ENCODE data around the gene TMEM263.
A peak's percentile ranks its signal among the peaks of the same experiment; 100 is the strongest.
"Not testable (repeated sequence)": the region's sequence is repeated elsewhere in the genome, so short reads cannot be mapped to it uniquely, and the experiment has no call there.

TMEM263 gene

GRCh38 chr12:106986625-106987389 lies 31.1 kb downstream of the TMEM263 start, which contains the start of gene MTERF2:
TSS of gene MTERF2 (minus strand) at chr12:106987146. CDS start at chr12:106978714, 8,432 bp downstream.
- DNase-seq (ENCODE audit: low spot score): peak; percentile 98

GRCh38 chr12:106987846-106988245 lies 32.1 kb downstream of the TMEM263 start:
- no peak for DNase-seq (ENCODE audit: low spot score)

GRCh38 chr12:106994579-106995220 lies 39.0 kb downstream of the TMEM263 start:
- DNase-seq (ENCODE audit: low spot score): no peak

GRCh38 chr12:106996102-106996501 lies 40.4 kb downstream of the TMEM263 start:
- DNase-seq (ENCODE audit: low spot score): not testable (repeated sequence)

GRCh38 chr12:106997916-106998315 lies 42.2 kb downstream of the TMEM263 start:
- no peak for DNase-seq (ENCODE audit: low spot score)

- peak; percentile 73 for DNase-seq (ENCODE audit: low spot score)
These were observed 43.7 kb downstream of the TMEM263 start for GRCh38 chr12:106999446-106999845.

GRCh38 chr12:107002665-107003064 lies 47.0 kb downstream of the TMEM263 start:
- DNase-seq (ENCODE audit: low spot score): not testable (repeated sequence)

GRCh38 chr12:107007411-107007810 lies 51.7 kb downstream of the TMEM263 start:
- no peak for DNase-seq (ENCODE audit: low spot score)

GRCh38 chr12:107011519-107011918 lies 55.8 kb downstream of the TMEM263 start:
- no peak for DNase-seq (ENCODE audit: low spot score)

- DNase-seq (ENCODE audit: low spot score): no peak
These were observed 57.2 kb downstream of the TMEM263 start for GRCh38 chr12:107012736-107013425.

- DNase-seq (ENCODE audit: low spot score): peak; percentile 62
These were observed 58.3 kb downstream of the TMEM263 start for GRCh38 chr12:107014055-107014454.

GRCh38 chr12:107017042-107017441 lies 61.3 kb downstream of the TMEM263 start:
- no peak for DNase-seq (ENCODE audit: low spot score)

GRCh38 chr12:107019546-107019945 lies 63.8 kb downstream of the TMEM263 start:
- no peak for DNase-seq (ENCODE audit: low spot score)

Data from cerebellar cortex (tissue), 1 donor.